DND-41 (cell line): ENCODE results near the gene LAMB3.
A peak's percentile ranks its signal among the peaks of the same experiment; 100 is the strongest.

ENCODE experiments used
- ATAC-seq: fragments of 200-7000 bp; cut with Tn5 transposase; 3 replicates; pipeline ENCODE4 v1.9.1; 2021; ENCODE audit warnings: low read depth; ENCODE audit not compliant: insufficient read depth
- DNase-seq: peaks from one replicate; pipeline ENCODE4 v3.0.0-alpha.2; 2020
- H2AFZ ChIP-seq: 2 replicates; pipeline ENCODE4 v1.6.0; 2012; ENCODE audit warnings: low read depth, low read length
- H3K27ac ChIP-seq: 2 replicates; pipeline ENCODE4 v1.5.1; 2012; ENCODE audit warnings: low read length, inconsistent platforms
- H3K27me3 ChIP-seq: fragments of 200-600 bp; sonication (generic); 2 replicates; pipeline ENCODE4 v1.6.0; 2012; ENCODE audit warnings: low read length, mild to moderate bottlenecking, inconsistent platforms; ENCODE audit not compliant: insufficient read depth, poor library complexity
- H3K36me3 ChIP-seq: 2 replicates; pipeline ENCODE4 v1.5.1; 2012; ENCODE audit warnings: low read length, inconsistent platforms; ENCODE audit not compliant: insufficient read depth
- H3K4me1 ChIP-seq: 2 replicates; pipeline ENCODE4 v1.5.1; 2012; ENCODE audit warnings: mild to moderate bottlenecking, low read length; ENCODE audit not compliant: insufficient read depth
- H3K4me2 ChIP-seq: 2 replicates; pipeline ENCODE4 v1.6.0; 2012; ENCODE audit warnings: mild to moderate bottlenecking, moderate library complexity, low read length, inconsistent platforms; ENCODE audit not compliant: insufficient read depth
- H3K4me3 ChIP-seq, 2 experiments: fragments of 200-600 bp in 1 of 2; shearing (Covaris generic) in 1 of 2; 2 replicates each; pipeline ENCODE4 v1.5.1; 2012 to 2016; ENCODE audit warnings: inconsistent platforms in 2 of 2, low read length in 2 of 2, mild to moderate bottlenecking in 2 of 2, low read depth in 1 of 2, moderate library complexity in 1 of 2
- H3K79me2 ChIP-seq: 2 replicates; pipeline ENCODE4 v1.6.0; 2012; ENCODE audit warnings: low read length, inconsistent platforms; ENCODE audit not compliant: insufficient read depth
- H3K9ac ChIP-seq: 2 replicates; pipeline ENCODE4 v1.6.0; 2012; ENCODE audit warnings: low read depth, mild to moderate bottlenecking, inconsistent platforms, low read length, moderate library complexity
- H3K9me3 ChIP-seq: 2 replicates; pipeline ENCODE4 v1.5.1; 2012; ENCODE audit warnings: low read length, moderate library complexity, mild to moderate bottlenecking, inconsistent platforms; ENCODE audit not compliant: insufficient read depth, severe bottlenecking
- H4K20me1 ChIP-seq: 2 replicates; pipeline ENCODE4 v1.6.0; 2012; ENCODE audit warnings: low read length; ENCODE audit not compliant: insufficient read depth
- CTCF ChIP-seq: IDR thresholded peaks from 2 replicates; pipeline ENCODE4 v1.5.1; 2012; ENCODE audit warnings: borderline replicate concordance, low read length, moderate library complexity, mild to moderate bottlenecking; ENCODE audit not compliant: poor library complexity, severe bottlenecking; ENCODE audit errors: extremely low read depth
- EZH2 ChIP-seq: IDR thresholded peaks from 3 replicates; pipeline ENCODE4 v1.6.1; 2012; ENCODE audit warnings: borderline replicate concordance, low read depth, mild to moderate bottlenecking, moderate library complexity, low read length, inconsistent platforms; ENCODE audit not compliant: severe bottlenecking

Gene LAMB3

GRCh38 chr1:209629621-209630382, 22.4 kb downstream of the LAMB3 start:
- H3K4me2 ChIP-seq: no peak overlapping the region
- H3K9ac ChIP-seq: no peak overlapping the region
- H3K36me3 ChIP-seq: no peaks in the 10 kb centered on the region
- DNase-seq: no peak
- no peak overlapping the region for H2AFZ ChIP-seq
- H3K4me3 ChIP-seq: no peak overlapping the region
- H3K79me2 ChIP-seq: no peaks in the 10 kb centered on the region
- H3K4me1 ChIP-seq: no peaks in the 10 kb centered on the region
- no peak overlapping the region for H3K27ac ChIP-seq
- H4K20me1 ChIP-seq: peaks cover 2% of the 10 kb centered on the region; the same call in 1 of the 2 replicates
- no peaks in the 10 kb centered on the region for H3K9me3 ChIP-seq
- TF ChIP-seq CTCF: no peak
- TF ChIP-seq EZH2: no peak
- H3K27me3 ChIP-seq: no peaks in the 10 kb centered on the region
- no peak for ATAC-seq

GRCh38 chr1:209628618-209629299, 23.5 kb downstream of the LAMB3 start:
- no peaks in the 10 kb centered on the region for H3K36me3 ChIP-seq
- H2AFZ ChIP-seq: no peak overlapping the region
- H3K27me3 ChIP-seq: no peaks in the 10 kb centered on the region
- H3K27ac ChIP-seq: no peak overlapping the region
- no peak overlapping the region for H3K4me3 ChIP-seq
- TF ChIP-seq CTCF (no peak), EZH2 (no peak)
- H3K79me2 ChIP-seq: no peaks in the 10 kb centered on the region
- H3K9ac ChIP-seq: no peak overlapping the region
- H3K4me2 ChIP-seq: no peak overlapping the region
- DNase-seq (no peak), ATAC-seq (no peak)
- H3K9me3 ChIP-seq: no peaks in the 10 kb centered on the region
- H3K4me1 ChIP-seq: no peaks in the 10 kb centered on the region
- H4K20me1 ChIP-seq: peaks cover 2% of the 10 kb centered on the region; the same call in 1 of the 2 replicates

- Histone ChIP-seq H3K27me3 (no peaks in the 10 kb centered on the region), H3K4me2 (no peak overlapping the region), H3K9me3 (no peaks in the 10 kb centered on the region), H3K79me2 (no peaks in the 10 kb centered on the region), H4K20me1 (peaks cover 2% of the 10 kb centered on the region; the same call in 1 of the 2 replicates), H3K4me1 (no peaks in the 10 kb centered on the region), H3K4me3 (no peak overlapping the region), H3K9ac (no peak overlapping the region), H3K27ac (no peak overlapping the region), H3K36me3 (no peaks in the 10 kb centered on the region), H2AFZ (no peak overlapping the region)
- DNase-seq: peak; percentile 75
- peak; percentile 95 for TF ChIP-seq CTCF
- TF ChIP-seq EZH2: no peak
- peak; percentile 94 for ATAC-seq
Measured at GRCh38 chr1:209627732-209628196, 24.5 kb downstream of the LAMB3 start.
